NCI-H526 (cell line): Measurements from ENCODE around the gene KIF25.

ENCODE experiments used
- DNase-seq, 2 experiments: peaks; one replicate each; lab custom pipeline; 2025; lab: John Stamatoyannopoulos, UW

The KIF25 gene

GRCh38 chr6:168050881-168051586, 53.6 kb downstream of the KIF25 start:
- DNase-seq, result peak; percentile 14 to 64

- DNase-seq, result no peak
Observed at GRCh38 chr6:168051648-168052047, 54.2 kb downstream of the KIF25 start.

GRCh38 chr6:168052291-168052891, 54.9 kb downstream of the KIF25 start:
- DNase-seq, result peak in 1 of 2 experiments; percentile 52

GRCh38 chr6:168053086-168053956, 55.9 kb downstream of the KIF25 start:
- DNase-seq, result no peak

- no peak for DNase-seq
Observed at GRCh38 chr6:168053957-168054471, 56.5 kb downstream of the KIF25 start.

GRCh38 chr6:168054765-168055560, 57.5 kb downstream of the KIF25 start:
- DNase-seq, result no peak

GRCh38 chr6:168055696-168056489, 58.4 kb downstream of the KIF25 start:
- DNase-seq, result no peak

GRCh38 chr6:168056892-168057527, 59.5 kb downstream of the KIF25 start:
- no peak for DNase-seq

GRCh38 chr6:168057836-168058235, 60.4 kb downstream of the KIF25 start:
- DNase-seq, result no peak

GRCh38 chr6:168058691-168059551, 61.5 kb downstream of the KIF25 start:
- DNase-seq, result peak in 1 of 2 experiments; percentile 18

- peak in 1 of 2 experiments; percentile 67 for DNase-seq
Observed at GRCh38 chr6:168060521-168060931, 63.1 kb downstream of the KIF25 start.

- DNase-seq, result peak; percentile 78 to 97
Observed at GRCh38 chr6:168061269-168062210, 64.1 kb downstream of the KIF25 start.

GRCh38 chr6:168062346-168063289, 65.1 kb downstream of the KIF25 start:
- no peak for DNase-seq

GRCh38 chr6:168063431-168063830, 66.0 kb downstream of the KIF25 start:
- no peak for DNase-seq

GRCh38 chr6:168064226-168064807, 66.8 kb downstream of the KIF25 start:
- no peak for DNase-seq

- DNase-seq, result no peak
Observed at GRCh38 chr6:168067081-168067759, 69.7 kb downstream of the KIF25 start.
